NCI-H1694 (cell line): ENCODE results near the gene ZNF446.
"Not testable (repeated sequence)": the region's sequence is repeated elsewhere in the genome, so short reads cannot be mapped to it uniquely, and the experiment has no call there.

Experiments
- DNase-seq: peaks from one replicate; lab custom pipeline; 2025; lab: John Stamatoyannopoulos, UW

Gene ZNF446

GRCh38 chr19:58470837-58471543 is 5.2 kb upstream of the ZNF446 start:
- not testable (repeated sequence) for DNase-seq

- DNase-seq: no peak
Measured at GRCh38 chr19:58471736-58472135, 4.4 kb upstream of the ZNF446 start.

GRCh38 chr19:58473775-58474174 is 2.4 kb upstream of the ZNF446 start:
- DNase-seq: no peak

GRCh38 chr19:58474291-58474996 is 1.7 kb upstream of the ZNF446 start:
- no peak for DNase-seq

GRCh38 chr19:58474997-58475713 is 997 bp upstream of the ZNF446 start:
- DNase-seq: no peak

- no peak for DNase-seq
Measured at GRCh38 chr19:58476498-58477015, 405 bp downstream of the ZNF446 start.

GRCh38 chr19:58477130-58477529 is 978 bp downstream of the ZNF446 start:
- DNase-seq: no peak

GRCh38 chr19:58477871-58478270 is 1.7 kb downstream of the ZNF446 start:
- no peak for DNase-seq

- no peak for DNase-seq
Measured at GRCh38 chr19:58479303-58479702, 3.2 kb downstream of the ZNF446 start.

GRCh38 chr19:58479736-58480480 is 3.8 kb downstream of the ZNF446 start:
- DNase-seq: no peak

GRCh38 chr19:58480481-58480830 is 4.3 kb downstream of the ZNF446 start:
- DNase-seq: no peak

- DNase-seq: no peak
Measured at GRCh38 chr19:58480831-58481230, 4.7 kb downstream of the ZNF446 start.

GRCh38 chr19:58482372-58482771 is 6.2 kb downstream of the ZNF446 start:
- DNase-seq: no peak

GRCh38 chr19:58483776-58484175 is 7.6 kb downstream of the ZNF446 start:
- no peak for DNase-seq

GRCh38 chr19:58484349-58484748 is 8.2 kb downstream of the ZNF446 start:
- DNase-seq: not testable (repeated sequence)

GRCh38 chr19:58491393-58491792 is 15.2 kb downstream of the ZNF446 start:
- no peak for DNase-seq

GRCh38 chr19:58492265-58492664 is 16.1 kb downstream of the ZNF446 start:
- DNase-seq: no peak

- DNase-seq: no peak
Measured at GRCh38 chr19:58497634-58498170, 21.6 kb downstream of the ZNF446 start.

GRCh38 chr19:58498316-58499020 is 22.3 kb downstream of the ZNF446 start:
- no peak for DNase-seq

- DNase-seq: peak; percentile 98
Measured at GRCh38 chr19:58499021-58499927, 23.1 kb downstream of the ZNF446 start.
